Stimulated activated naive CD8-positive, alpha-beta T cell treated with anti-CD3 and anti-CD28 coated beads, Interleukin-15, amount 100 ng/mL, for 72 hours (primary cell): ENCODE results near the gene ZNF516.

Source experiments
- ATAC-seq: fragments of 150-1000 bp; cut with Tn5 transposase; 2 replicates; pipeline ENCODE4 v1.10.0; 2021; ENCODE audit warnings: mild to moderate bottlenecking, moderate library complexity
- DNase-seq, 2 donors: peaks; one replicate each; pipeline ENCODE4 v3.0.0; 2021 to 2022
- H3K27ac Mint-ChIP-seq, 2 donors: one replicate each; pipeline ENCODE4 v1.8.0; 2022; ENCODE audit warnings: mild to moderate bottlenecking in 2 of 2, mixed read lengths in 2 of 2, moderate library complexity in 2 of 2
- H3K27me3 Mint-ChIP-seq: one replicate; pipeline ENCODE4 v1.8.0; 2022; ENCODE audit warnings: mixed read lengths
- H3K4me1 Mint-ChIP-seq: one replicate; pipeline ENCODE4 v1.8.0; 2022; ENCODE audit warnings: mild to moderate bottlenecking, mixed read lengths
- H3K4me3 Mint-ChIP-seq, 2 donors: one replicate each; pipeline ENCODE4 v1.8.0; 2022; ENCODE audit warnings: mild to moderate bottlenecking in 2 of 2, mixed read lengths in 2 of 2, moderate library complexity in 1 of 2
- H3K9me3 Mint-ChIP-seq, 2 donors: one replicate each; pipeline ENCODE4 v1.8.0; 2022; ENCODE audit warnings: mixed read lengths in 2 of 2

ZNF516 gene

GRCh38 chr18:76450452-76451395, 44.3 kb downstream of the ZNF516 start:
- H3K4me1 Mint-ChIP-seq = peaks cover 63% of the 10 kb centered on the region
- DNase-seq (peak in 1 of 2 donors; percentile 28), ATAC-seq (peak; percentile 63)
- H3K9me3 Mint-ChIP-seq = no peaks in the 10 kb centered on the region
- peak overlapping the region; percentile 52 to 87 for H3K27ac Mint-ChIP-seq
- peak overlapping the region; percentile 78 to 85 for H3K4me3 Mint-ChIP-seq
- no peaks in the 10 kb centered on the region for H3K27me3 Mint-ChIP-seq

- ATAC-seq (no peak), DNase-seq (no peak)
- H3K4me1 Mint-ChIP-seq = peaks cover 57% of the 10 kb centered on the region
- H3K27me3 Mint-ChIP-seq = no peaks in the 10 kb centered on the region
- H3K27ac Mint-ChIP-seq = peak overlapping the region in 1 of 2 donors; percentile 31
- H3K9me3 Mint-ChIP-seq = no peaks in the 10 kb centered on the region
- no peak overlapping the region for H3K4me3 Mint-ChIP-seq
Measured at GRCh38 chr18:76449111-76449453, 46.0 kb downstream of the ZNF516 start.

GRCh38 chr18:76448256-76449110, 46.6 kb downstream of the ZNF516 start:
- peaks cover 58% of the 10 kb centered on the region for H3K4me1 Mint-ChIP-seq
- no peak for ATAC-seq
- H3K27me3 Mint-ChIP-seq = no peaks in the 10 kb centered on the region
- no peak for DNase-seq
- no peak overlapping the region for H3K27ac Mint-ChIP-seq
- no peak overlapping the region for H3K4me3 Mint-ChIP-seq
- H3K9me3 Mint-ChIP-seq = no peaks in the 10 kb centered on the region

DNA sequence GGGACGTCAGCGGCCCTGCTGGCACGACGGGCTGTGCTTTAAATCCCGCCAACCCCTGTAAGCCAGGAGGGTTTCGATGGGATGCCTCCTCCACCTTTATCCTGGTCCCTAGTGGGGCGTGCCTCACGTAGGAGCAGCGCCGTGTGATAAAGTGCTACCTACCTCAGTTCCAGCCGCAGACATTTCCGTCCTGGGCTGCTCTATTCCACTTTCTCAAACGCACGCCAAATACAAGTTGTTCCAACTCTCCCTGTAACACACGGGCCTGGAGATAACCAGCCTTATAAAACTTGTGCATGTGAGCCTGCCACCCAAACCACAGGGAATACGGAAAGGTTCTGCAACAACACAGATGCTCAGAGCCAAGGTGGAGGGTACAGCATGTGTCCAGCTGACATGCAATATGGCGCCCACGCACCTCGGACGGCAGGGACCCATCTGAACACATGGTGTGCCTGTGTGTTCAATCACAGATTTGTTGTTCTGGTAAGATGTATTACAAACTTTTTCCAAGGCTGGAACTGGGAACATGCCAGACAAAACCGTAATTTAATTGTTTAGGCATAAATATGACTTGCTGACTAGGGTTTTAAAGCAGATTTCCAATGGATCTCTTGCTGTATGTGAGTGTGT, 47.7 kb downstream of the ZNF516 start:
- Mint-ChIP-seq H3K4me3 (no peak overlapping the region), H3K27ac (peak overlapping the region in 1 of 2 donors; percentile 31), H3K9me3 (no peaks in the 10 kb centered on the region), H3K4me1 (peaks cover 55% of the 10 kb centered on the region), H3K27me3 (no peaks in the 10 kb centered on the region)
- DNase-seq (no peak), ATAC-seq (no peak)

GRCh38 chr18:76446321-76447257, 48.5 kb downstream of the ZNF516 start:
- Mint-ChIP-seq H3K4me3 (no peak overlapping the region), H3K9me3 (no peaks in the 10 kb centered on the region), H3K27me3 (no peaks in the 10 kb centered on the region), H3K27ac (no peak overlapping the region), H3K4me1 (peaks cover 47% of the 10 kb centered on the region)
- DNase-seq (no peak), ATAC-seq (no peak)

DNA sequence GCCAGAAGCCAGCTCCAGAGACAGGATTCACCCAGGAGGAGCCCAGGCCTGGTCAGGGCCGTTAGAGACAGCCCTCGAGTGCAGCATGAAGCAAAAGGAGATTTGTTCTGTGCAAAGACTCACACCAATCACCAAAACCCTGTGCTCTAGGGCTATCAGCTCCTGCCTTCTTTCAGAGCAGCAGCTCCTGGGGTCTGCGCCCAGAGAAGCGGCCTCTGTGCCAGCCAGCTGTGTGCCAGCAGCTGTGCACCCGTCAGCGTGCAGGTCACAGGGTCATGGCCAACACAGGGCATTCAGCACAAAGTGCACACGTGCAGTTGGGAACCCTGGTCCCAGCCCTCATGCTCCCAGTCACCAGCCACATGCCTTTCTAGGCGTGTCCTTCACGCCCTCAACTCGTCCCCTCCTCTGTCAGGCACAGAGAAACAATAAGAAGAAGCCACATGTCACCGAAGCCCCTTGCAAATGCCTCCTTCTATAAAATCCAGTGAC, 49.3 kb downstream of the ZNF516 start:
- Mint-ChIP-seq H3K4me1 (peaks cover 39% of the 10 kb centered on the region), H3K27me3 (no peaks in the 10 kb centered on the region), H3K4me3 (no peak overlapping the region), H3K27ac (no peak overlapping the region), H3K9me3 (no peaks in the 10 kb centered on the region)
- ATAC-seq (no peak), DNase-seq (no peak)

- ATAC-seq (no peak), DNase-seq (no peak)
- no peak overlapping the region for H3K4me3 Mint-ChIP-seq
- H3K4me1 Mint-ChIP-seq = peaks cover 34% of the 10 kb centered on the region
- no peaks in the 10 kb centered on the region for H3K27me3 Mint-ChIP-seq
- H3K9me3 Mint-ChIP-seq = no peaks in the 10 kb centered on the region
- peak overlapping the region in 1 of 2 donors; percentile 5 for H3K27ac Mint-ChIP-seq
Measured at GRCh38 chr18:76445275-76445674, 49.8 kb downstream of the ZNF516 start.

DNA sequence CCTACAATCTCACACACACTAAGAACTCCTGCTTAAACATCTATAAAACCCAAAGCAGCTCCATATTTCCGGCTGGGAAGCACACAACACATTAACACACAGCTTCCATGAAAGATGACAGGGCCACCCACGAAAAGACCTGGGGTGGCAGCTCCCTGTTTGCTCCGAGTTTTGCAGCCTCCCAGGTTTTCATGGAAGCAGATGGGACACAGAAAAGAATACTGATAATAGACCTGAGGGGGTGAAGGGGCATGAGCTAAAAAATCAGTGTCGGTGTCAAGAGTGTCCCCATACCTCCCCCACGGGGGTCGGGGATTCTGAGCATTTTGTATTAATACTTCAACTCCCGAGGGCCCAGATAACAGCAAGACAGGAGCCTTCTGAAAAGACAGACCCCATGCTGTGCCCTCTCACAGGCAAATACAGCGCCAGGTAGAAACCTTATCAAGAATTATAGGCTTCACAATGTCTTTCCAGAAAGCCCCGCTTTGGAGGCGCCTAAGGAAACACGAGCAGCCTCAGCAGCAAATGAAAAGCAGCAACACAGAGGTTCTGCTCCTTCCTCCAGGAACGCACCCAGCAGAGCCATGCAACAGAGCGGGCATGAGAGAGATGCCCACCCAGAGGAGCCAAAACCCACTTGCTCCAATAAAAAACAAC, 50.5 kb downstream of the ZNF516 start:
- Mint-ChIP-seq H3K27ac (no peak overlapping the region), H3K4me1 (peaks cover 27% of the 10 kb centered on the region), H3K27me3 (no peaks in the 10 kb centered on the region), H3K4me3 (no peak overlapping the region), H3K9me3 (no peaks in the 10 kb centered on the region)
- ATAC-seq (no peak), DNase-seq (no peak)

DNA sequence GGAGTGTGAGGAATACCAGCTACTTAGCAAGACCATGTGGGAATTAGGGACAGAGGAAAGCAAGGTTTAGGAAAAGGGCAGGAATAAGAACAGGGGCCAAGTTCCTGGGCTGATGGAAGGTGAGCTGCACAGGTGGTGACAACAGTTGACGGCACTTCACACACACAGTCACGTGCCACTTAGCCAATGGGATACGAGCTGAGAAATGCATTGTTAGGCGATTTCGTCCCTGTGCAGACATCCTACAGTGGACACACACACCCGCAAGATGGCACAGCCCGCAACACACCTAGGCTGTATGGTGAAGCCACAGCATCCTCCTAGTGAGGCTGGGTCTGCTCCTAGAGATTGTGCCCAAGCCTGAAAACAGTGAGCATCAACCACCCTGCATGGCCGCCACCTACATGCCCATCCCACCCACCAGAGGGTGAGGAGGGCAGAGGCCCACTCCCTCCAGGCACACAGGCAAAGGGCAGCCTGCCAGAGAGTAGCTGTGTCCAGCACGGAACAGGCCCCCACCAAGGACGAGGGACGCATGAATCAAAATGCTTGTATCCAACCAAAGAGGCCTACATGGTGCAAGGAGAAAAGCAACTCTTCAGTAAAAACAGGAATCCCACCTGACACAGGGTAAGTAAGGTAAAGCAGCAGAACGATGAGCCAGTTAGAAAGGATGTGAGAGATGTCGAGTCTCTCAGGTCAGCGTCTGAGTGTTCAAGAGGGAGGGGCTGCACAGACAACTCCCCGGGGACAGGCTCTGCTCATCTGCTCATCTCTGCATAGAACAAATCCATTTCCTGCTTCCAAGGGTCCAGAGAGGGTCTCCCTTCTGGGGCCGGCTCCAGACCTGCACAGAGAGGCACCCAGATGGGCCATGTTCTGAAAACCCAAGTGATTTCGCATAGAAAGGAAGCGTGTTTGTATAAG, 51.3 kb downstream of the ZNF516 start:
- Mint-ChIP-seq H3K27me3 (no peaks in the 10 kb centered on the region), H3K27ac (no peak overlapping the region), H3K4me3 (no peak overlapping the region), H3K9me3 (no peaks in the 10 kb centered on the region), H3K4me1 (peaks cover 19% of the 10 kb centered on the region)
- ATAC-seq = no peak
- no peak for DNase-seq

DNA sequence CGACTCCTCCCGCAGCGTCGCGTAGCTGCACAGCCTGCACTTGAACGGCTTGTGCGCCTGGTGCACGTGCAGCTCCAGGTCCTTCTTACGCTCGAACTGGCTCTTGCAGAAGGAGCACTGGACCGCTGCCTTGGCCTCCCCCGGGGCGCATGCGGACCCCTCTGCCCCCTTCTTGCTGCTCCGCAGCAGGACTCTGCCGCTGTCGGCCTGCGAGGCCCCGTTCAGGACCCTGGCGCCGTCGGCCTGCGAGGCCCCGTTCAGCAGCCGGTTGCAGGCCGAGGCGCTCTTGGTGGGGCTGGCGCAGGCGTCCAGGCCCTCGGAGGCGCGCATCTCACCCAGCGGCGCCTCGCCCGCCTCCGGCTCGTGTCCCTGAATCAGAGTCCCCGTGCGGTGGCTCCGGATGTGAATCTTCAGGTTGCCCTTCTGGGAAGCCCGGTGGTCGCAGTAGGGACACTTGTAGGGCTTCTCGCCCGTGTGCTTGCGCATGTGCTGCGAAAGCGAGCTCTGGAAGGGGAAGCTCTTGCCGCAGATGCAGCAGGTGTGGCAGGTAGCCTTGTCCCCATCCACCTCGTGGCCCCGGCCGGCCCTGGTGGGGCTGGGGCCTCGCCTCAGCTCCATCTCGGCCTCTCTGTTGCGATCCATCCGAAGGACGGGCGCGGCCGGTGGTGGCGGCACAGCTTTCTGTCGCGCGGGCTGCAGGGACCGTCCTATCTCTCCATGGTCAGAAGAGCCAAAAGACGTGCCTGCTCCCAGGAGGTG, 52.5 kb downstream of the ZNF516 start:
- H3K27me3 Mint-ChIP-seq = no peaks in the 10 kb centered on the region
- H3K27ac Mint-ChIP-seq = no peak overlapping the region
- no peak for ATAC-seq
- DNase-seq = no peak
- H3K4me1 Mint-ChIP-seq = peaks cover 12% of the 10 kb centered on the region
- no peaks in the 10 kb centered on the region for H3K9me3 Mint-ChIP-seq
- H3K4me3 Mint-ChIP-seq = no peak overlapping the region

- no peak for ATAC-seq
- no peak overlapping the region for H3K4me3 Mint-ChIP-seq
Measured at GRCh38 chr18:76441668-76442412, 53.2 kb downstream of the ZNF516 start.

GRCh38 chr18:76441002-76441667, 53.9 kb downstream of the ZNF516 start:
- H3K27ac Mint-ChIP-seq = no peak overlapping the region
- peak; percentile 55 for ATAC-seq

More at GRCh38 chr18:76441668-76442412, 53.2 kb downstream of the ZNF516 start:
- Mint-ChIP-seq H3K27me3 (no peaks in the 10 kb centered on the region), H3K4me1 (peaks cover 12% of the 10 kb centered on the region), H3K27ac (no peak overlapping the region), H3K9me3 (no peaks in the 10 kb centered on the region)
- no peak for DNase-seq

More at GRCh38 chr18:76441002-76441667, 53.9 kb downstream of the ZNF516 start:
- no peaks in the 10 kb centered on the region for H3K27me3 Mint-ChIP-seq
- H3K4me3 Mint-ChIP-seq = no peak overlapping the region
- H3K9me3 Mint-ChIP-seq = no peaks in the 10 kb centered on the region
- peaks cover 11% of the 10 kb centered on the region for H3K4me1 Mint-ChIP-seq
- DNase-seq = no peak
